ENCODE measurements around the gene PLXNC1. TPM values are rescaled to one million over a fixed set of nuclear protein-coding genes. Genes with fewer than 3 reads are reported as not detected.
A peak's percentile ranks its signal among the peaks of the same experiment; 100 is the strongest.

The PLXNC1 gene
- total and polyA plus RNA-seq, 5 experiments from 2014 or later: 2.9 to 9.4 (median 4.1) TPM

DNA sequence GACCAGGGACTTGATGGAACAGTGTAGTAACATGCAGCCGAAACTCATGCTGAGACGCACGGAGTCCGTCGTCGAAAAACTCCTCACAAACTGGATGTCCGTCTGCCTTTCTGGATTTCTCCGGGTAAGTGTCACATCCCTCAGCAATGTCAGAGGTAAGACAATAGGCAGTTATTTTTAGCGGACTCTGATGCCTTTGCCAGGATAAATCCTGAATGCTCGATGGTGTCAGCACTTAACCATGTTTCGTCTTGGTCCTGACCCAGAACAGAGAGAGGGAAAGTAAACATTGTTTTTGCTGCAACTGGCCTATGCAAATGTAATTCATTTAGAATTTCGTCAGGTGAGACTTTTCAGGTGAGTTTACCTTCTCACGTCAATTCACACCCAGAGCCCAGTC, 112.3 kb downstream of the PLXNC1 start:
- no peak for DNase-seq
- Mint-ChIP-seq H3K4me1 (peaks cover 9 to 40% (median 31%) of the 10 kb centered on the region in 4 donors), H3K9me3 (no peaks in the 10 kb centered on the region), H3K27ac (peak overlapping the region in 5 of 10 donors; percentile 40 to 99 (median 68)), H3K36me3 (peaks cover 0 to 22% (median 16%) of the 10 kb centered on the region in 3 donors), H3K4me3 (peak overlapping the region in 1 of 10 donors; percentile 14), H3K27me3 (no peaks in the 10 kb centered on the region)
- no peak for ATAC-seq
- POLR2A ChIA-PET: no interaction called here

DNA sequence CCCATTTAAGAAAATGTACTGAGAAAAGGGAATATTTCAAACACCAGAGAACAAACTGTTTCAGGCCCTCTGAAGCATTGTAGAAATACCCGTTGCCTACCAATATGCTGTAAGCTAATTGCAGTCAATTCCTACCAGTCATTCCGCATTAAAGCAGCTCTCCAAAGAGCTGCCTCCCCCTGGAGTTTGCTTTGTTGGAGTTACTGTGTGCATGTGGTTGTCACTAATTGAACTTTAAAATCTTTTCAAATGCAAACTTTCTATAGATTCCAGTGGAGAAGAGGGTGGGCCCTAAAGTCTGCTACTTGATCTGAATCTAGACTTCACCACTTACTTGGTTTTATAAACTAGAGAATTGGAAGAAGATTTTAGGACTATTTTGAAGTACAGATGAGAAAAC, 112.7 kb downstream of the PLXNC1 start:
- POLR2A ChIA-PET: no interaction called here
- ATAC-seq: no peak
- Mint-ChIP-seq H3K27ac (peak overlapping the region in 5 of 10 donors; percentile 20 to 99 (median 68)), H3K36me3 (peaks cover 0 to 22% (median 17%) of the 10 kb centered on the region in 3 donors), H3K4me3 (peak overlapping the region in 2 of 10 donors; percentile 99), H3K9me3 (no peaks in the 10 kb centered on the region), H3K4me1 (peaks cover 10 to 44% (median 34%) of the 10 kb centered on the region in 4 donors), H3K27me3 (no peaks in the 10 kb centered on the region)
- DNase-seq: no peak

DNA sequence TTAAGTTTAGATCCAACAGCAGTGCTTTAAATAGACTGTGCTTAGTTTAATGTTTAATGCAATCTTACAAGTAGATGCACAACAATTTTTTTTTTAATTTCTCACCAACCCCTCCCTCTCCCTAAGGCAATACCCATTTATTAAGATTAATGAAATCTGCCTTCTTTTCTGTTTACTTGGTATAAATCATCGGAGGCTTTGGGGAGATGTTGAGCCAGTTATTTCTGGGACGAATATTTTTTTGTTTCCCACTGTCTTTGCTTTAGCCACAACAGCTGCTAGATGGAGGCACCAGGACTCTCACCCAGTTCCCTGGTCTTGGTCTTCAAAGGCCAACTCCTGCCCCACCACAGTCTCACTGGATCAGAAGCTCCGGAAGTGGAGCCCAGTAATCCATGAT, 113.4 kb downstream of the PLXNC1 start:
- Mint-ChIP-seq H3K4me3 (peak overlapping the region; percentile 94 to 99 (median 98)), H3K9me3 (no peaks in the 10 kb centered on the region), H3K27me3 (no peaks in the 10 kb centered on the region), H3K27ac (peak overlapping the region; percentile 98 to 100 (median 99)), H3K4me1 (peaks cover 9 to 50% (median 37%) of the 10 kb centered on the region in 4 donors), H3K36me3 (peaks cover 0 to 22% (median 12%) of the 10 kb centered on the region in 3 donors)
- DNase-seq (no peak), ATAC-seq (no peak)
- POLR2A ChIA-PET: interaction anchor here (0.9 to 2.6 kb wide), 8 partner anchors 11 to 113 kb away, joined by 3 to 32 read pairs (median 3); partner anchors contain the start of gene PLXNC1

- DNase-seq (peak; percentile 44 to 88 (median 74)), ATAC-seq (peak; percentile 90 to 93)
- peak overlapping the region; percentile 94 to 99 (median 98) for H3K4me3 Mint-ChIP-seq
- no peaks in the 10 kb centered on the region for H3K27me3 Mint-ChIP-seq
- peak overlapping the region; percentile 98 to 100 (median 99) for H3K27ac Mint-ChIP-seq
- H3K4me1 Mint-ChIP-seq: peaks cover 12 to 56% (median 42%) of the 10 kb centered on the region in 4 donors
- no peaks in the 10 kb centered on the region for H3K9me3 Mint-ChIP-seq
- peaks cover 0 to 27% (median 14%) of the 10 kb centered on the region in 3 donors for H3K36me3 Mint-ChIP-seq
- POLR2A ChIA-PET: interaction anchor here (0.6 to 2.6 kb wide), 13 partner anchors 11 to 1211 kb away, joined by 3 to 32 read pairs (median 4); partner anchors contain the start of genes CEP83, METAP2 and PLXNC1
These were observed 114.0 kb downstream of the PLXNC1 start for GRCh38 chr12:94262228-94263010.

GRCh38 chr12:94263011-94263811, 114.8 kb downstream of the PLXNC1 start:
- peak in 9 of 10 donors; percentile 21 to 73 (median 54) for DNase-seq
- Mint-ChIP-seq H3K4me3 (peak overlapping the region; percentile 94 to 99 (median 98)), H3K9me3 (no peaks in the 10 kb centered on the region), H3K36me3 (peaks cover 0 to 30% (median 17%) of the 10 kb centered on the region in 3 donors), H3K27me3 (no peaks in the 10 kb centered on the region), H3K4me1 (peaks cover 13 to 64% (median 47%) of the 10 kb centered on the region in 4 donors), H3K27ac (peak overlapping the region; percentile 98 to 100 (median 99))
- peak; percentile 61 to 76 for ATAC-seq
- POLR2A ChIA-PET: interaction anchor here (0.6 to 2.6 kb wide), 14 partner anchors 9 to 1211 kb away, joined by 3 to 32 read pairs (median 4); partner anchors contain the start of genes CEP83, METAP2 and PLXNC1

GRCh38 chr12:94263905-94264561, 115.7 kb downstream of the PLXNC1 start:
- H3K4me1 Mint-ChIP-seq: peaks cover 14 to 68% (median 50%) of the 10 kb centered on the region in 4 donors
- peak overlapping the region; percentile 94 to 99 (median 98) for H3K4me3 Mint-ChIP-seq
- POLR2A ChIA-PET: interaction anchor here (0.6 to 2.6 kb wide), 4 partner anchors 10 to 233 kb away, joined by 3 to 32 read pairs (median 4); partner anchors contain the start of gene PLXNC1
- H3K36me3 Mint-ChIP-seq: peaks cover 0 to 34% (median 19%) of the 10 kb centered on the region in 3 donors
- ATAC-seq: no peak
- no peak for DNase-seq
- H3K9me3 Mint-ChIP-seq: no peaks in the 10 kb centered on the region
- H3K27ac Mint-ChIP-seq: peak overlapping the region; percentile 63 to 100 (median 99)
- no peaks in the 10 kb centered on the region for H3K27me3 Mint-ChIP-seq

DNA sequence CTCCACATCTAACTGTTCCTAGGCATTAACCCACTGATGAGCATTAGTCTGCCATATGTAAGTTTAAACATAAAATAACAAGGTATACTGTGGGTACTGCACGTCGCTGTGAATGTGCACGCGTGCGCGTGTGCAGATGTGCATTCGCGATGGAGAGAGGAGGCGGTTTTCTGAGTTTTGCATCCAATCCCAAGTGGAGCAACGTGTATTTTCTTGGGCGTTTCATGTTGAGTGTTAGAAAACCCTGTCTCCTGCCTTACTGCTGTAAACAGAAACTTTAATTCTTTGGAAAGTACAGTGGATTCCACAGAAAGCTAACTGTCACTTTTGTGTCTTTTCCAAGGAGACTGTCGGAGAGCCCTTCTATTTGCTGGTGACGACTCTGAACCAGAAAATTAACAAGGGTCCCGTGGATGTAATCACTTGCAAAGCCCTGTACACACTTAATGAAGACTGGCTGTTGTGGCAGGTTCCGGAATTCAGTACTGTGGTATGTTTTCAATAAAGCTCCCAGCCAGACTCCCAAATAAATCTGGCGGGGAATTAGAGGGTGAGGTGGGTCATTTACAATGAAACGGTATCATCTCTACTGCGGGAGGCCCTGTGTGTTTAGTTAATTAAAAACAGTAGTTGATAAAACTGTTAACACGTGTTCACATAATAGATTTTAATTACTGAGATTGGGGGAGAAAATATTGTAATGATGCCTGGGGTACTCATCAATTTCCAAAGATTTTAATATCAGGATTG, 116.5 kb downstream of the PLXNC1 start:
- Mint-ChIP-seq H3K36me3 (peaks cover 0 to 34% (median 19%) of the 10 kb centered on the region in 3 donors), H3K4me3 (peak overlapping the region in 3 of 10 donors; percentile 4 to 50 (median 13)), H3K9me3 (no peaks in the 10 kb centered on the region), H3K27me3 (no peaks in the 10 kb centered on the region), H3K4me1 (peaks cover 14 to 73% (median 53%) of the 10 kb centered on the region in 4 donors), H3K27ac (peak overlapping the region in 5 of 10 donors; percentile 44 to 100 (median 58))
- POLR2A ChIA-PET: no interaction called here
- no peak for ATAC-seq
- no peak for DNase-seq

DNA sequence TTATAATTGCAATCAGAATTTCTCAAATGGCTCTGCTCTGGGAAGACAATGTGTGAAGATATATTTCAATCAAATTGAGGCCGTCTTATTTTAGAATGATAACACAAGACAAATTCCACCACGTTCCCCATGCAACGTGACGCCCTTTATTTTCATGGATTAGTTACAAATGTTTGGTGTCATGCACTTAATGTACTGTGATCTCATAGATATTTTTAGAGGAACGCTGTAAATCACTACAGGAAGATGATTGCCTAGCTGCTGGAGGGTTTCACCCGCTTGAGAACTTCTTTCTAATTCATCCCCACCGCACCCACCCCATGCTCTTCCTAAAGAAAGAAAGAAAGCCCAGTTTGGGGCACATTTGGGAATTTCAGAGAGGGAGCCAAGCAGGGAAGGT, 117.2 kb downstream of the PLXNC1 start:
- no peaks in the 10 kb centered on the region for H3K9me3 Mint-ChIP-seq
- no peak for ATAC-seq
- H3K4me3 Mint-ChIP-seq: no peak overlapping the region
- POLR2A ChIA-PET: no interaction called here
- no peak for DNase-seq
- H3K4me1 Mint-ChIP-seq: peaks cover 14 to 78% (median 53%) of the 10 kb centered on the region in 4 donors
- H3K27me3 Mint-ChIP-seq: no peaks in the 10 kb centered on the region
- peaks cover 0 to 32% (median 19%) of the 10 kb centered on the region in 3 donors for H3K36me3 Mint-ChIP-seq
- H3K27ac Mint-ChIP-seq: peak overlapping the region in 2 of 10 donors; percentile 2 to 52

DNA sequence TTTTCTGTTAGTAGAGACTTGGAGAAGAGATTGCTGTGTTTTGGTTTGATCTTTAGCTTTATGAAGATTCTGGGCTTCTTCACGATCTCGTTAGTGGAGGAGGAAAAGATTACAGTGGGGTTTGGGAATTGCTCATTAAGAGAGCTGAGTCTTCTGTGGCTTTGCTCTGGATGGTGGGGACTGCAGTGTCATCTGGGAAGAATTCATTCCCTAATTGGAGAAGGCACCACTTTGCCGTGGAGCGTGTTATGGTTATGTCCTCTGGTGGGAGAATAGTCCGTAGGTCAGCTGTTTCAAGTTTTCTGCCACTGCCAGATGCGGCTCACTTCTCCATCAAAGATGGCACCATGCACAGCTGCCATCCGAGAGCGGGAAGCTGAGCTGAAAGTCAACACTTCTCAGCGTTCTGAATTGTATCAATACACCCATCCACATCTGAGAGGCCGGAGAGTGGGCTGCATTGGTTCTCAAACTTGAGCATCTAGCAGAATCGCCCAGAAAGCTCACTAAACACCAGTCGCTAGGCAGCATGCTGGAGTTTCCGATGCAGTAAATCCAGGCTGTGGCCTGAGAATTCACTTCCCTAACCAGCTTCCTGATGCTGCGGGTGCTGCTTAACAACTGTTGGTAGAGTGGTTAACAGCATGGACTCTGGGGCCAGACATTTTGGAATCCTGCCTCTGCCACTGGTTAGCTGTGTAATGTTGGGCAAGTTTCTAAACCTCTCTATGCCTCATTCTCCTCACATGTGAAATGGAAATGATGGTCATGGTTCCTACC, 117.8 kb downstream of the PLXNC1 start:
- H3K27me3 Mint-ChIP-seq: no peaks in the 10 kb centered on the region
- peaks cover 0 to 32% (median 19%) of the 10 kb centered on the region in 3 donors for H3K36me3 Mint-ChIP-seq
- H3K27ac Mint-ChIP-seq: peak overlapping the region in 3 of 10 donors; percentile 2 to 52 (median 5)
- ATAC-seq (no peak), DNase-seq (no peak)
- H3K4me1 Mint-ChIP-seq: peaks cover 14 to 80% (median 54%) of the 10 kb centered on the region in 4 donors
- H3K9me3 Mint-ChIP-seq: no peaks in the 10 kb centered on the region
- H3K4me3 Mint-ChIP-seq: peak overlapping the region in 2 of 10 donors; percentile 12 to 20
- POLR2A ChIA-PET: interaction anchor here (0.7 kb wide), 1 partner anchor 22 kb away, joined by 3 read pairs; no protein-coding TSS in a partner anchor

DNA sequence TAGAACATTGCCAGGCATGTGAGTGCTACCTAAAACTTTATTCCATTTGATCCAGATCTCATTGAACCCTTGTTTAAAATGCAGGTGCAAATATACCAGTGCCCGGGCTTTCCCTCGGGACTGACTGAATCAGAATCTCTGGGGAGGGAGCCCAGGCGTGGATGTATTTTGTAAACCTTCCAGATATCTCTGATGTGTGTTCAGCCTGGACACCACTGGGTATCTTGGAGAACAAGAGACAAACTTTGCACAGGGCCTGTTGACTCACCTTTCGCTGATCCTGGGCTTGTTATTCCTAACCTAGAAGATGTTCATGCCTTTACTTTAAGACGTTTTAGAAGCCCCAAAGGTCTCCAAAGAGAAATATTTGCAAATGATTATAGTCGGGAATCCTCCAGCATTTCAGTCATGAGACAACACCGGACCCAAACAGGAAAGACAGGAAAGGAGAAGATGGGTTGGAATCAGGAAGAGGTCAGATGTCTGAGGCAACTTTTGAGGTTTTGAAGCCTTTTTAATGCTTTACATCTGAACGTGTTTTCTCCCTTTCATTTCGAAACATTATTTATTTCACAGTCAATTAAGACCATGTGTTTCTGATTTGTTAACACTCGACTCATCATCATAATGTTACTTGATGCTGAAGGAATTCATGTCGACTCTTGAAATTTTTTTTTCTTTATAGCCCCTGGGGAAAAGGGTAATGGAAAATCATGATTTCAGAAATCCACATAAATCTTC, 118.6 kb downstream of the PLXNC1 start:
- H3K4me3 Mint-ChIP-seq: peak overlapping the region in 2 of 10 donors; percentile 21 to 45
- H3K36me3 Mint-ChIP-seq: peaks cover 3 to 36% (median 23%) of the 10 kb centered on the region in 3 donors
- peak overlapping the region in 6 of 10 donors; percentile 2 to 67 (median 14) for H3K27ac Mint-ChIP-seq
- H3K27me3 Mint-ChIP-seq: no peaks in the 10 kb centered on the region
- no peak for DNase-seq
- ATAC-seq: no peak
- POLR2A ChIA-PET: interaction anchor here (0.7 kb wide), 1 partner anchor 21 kb away, joined by 3 read pairs; no protein-coding TSS in a partner anchor
- no peaks in the 10 kb centered on the region for H3K9me3 Mint-ChIP-seq
- peaks cover 17 to 78% (median 57%) of the 10 kb centered on the region in 4 donors for H3K4me1 Mint-ChIP-seq
